ENCODE results near the gene ESRRB.

Gene ESRRB

GRCh38 chr14:76439237-76439775 lies 63.4 kb downstream of the ESRRB start:
- DNase-seq (ENCODE audit: low read depth in 3 of 3, low spot score in 1 of 3), result no peak

- DNase-seq (ENCODE audit: low read depth in 3 of 3, low spot score in 1 of 3), result no peak
Observed at GRCh38 chr14:76446486-76446885, 70.5 kb downstream of the ESRRB start.

- DNase-seq (ENCODE audit: low read depth in 3 of 3, low spot score in 1 of 3), result no peak
Observed at GRCh38 chr14:76446921-76447320, 71.0 kb downstream of the ESRRB start.

- no peak for DNase-seq (ENCODE audit: low read depth in 3 of 3, low spot score in 1 of 3)
Observed at GRCh38 chr14:76450476-76450875, 74.5 kb downstream of the ESRRB start.

- DNase-seq (ENCODE audit: low read depth in 3 of 3, low spot score in 1 of 3), result no peak
Observed at GRCh38 chr14:76456200-76456599, 80.3 kb downstream of the ESRRB start.

- no peak for DNase-seq (ENCODE audit: low read depth in 3 of 3, low spot score in 1 of 3)
Observed at GRCh38 chr14:76456891-76457586, 81.1 kb downstream of the ESRRB start.

GRCh38 chr14:76457841-76458240 lies 81.9 kb downstream of the ESRRB start:
- DNase-seq (ENCODE audit: low read depth in 3 of 3, low spot score in 1 of 3), result no peak

GRCh38 chr14:76461886-76462285 lies 85.9 kb downstream of the ESRRB start:
- DNase-seq (ENCODE audit: low read depth in 3 of 3, low spot score in 1 of 3), result no peak

- no peak for DNase-seq (ENCODE audit: low read depth in 3 of 3, low spot score in 1 of 3)
Observed at GRCh38 chr14:76462330-76462729, 86.4 kb downstream of the ESRRB start.

GRCh38 chr14:76463105-76463504 lies 87.2 kb downstream of the ESRRB start:
- no peak for DNase-seq (ENCODE audit: low read depth in 3 of 3, low spot score in 1 of 3)

GRCh38 chr14:76464856-76465255 lies 88.9 kb downstream of the ESRRB start:
- no peak for DNase-seq (ENCODE audit: low read depth in 3 of 3, low spot score in 1 of 3)

- no peak for DNase-seq (ENCODE audit: low read depth in 3 of 3, low spot score in 1 of 3)
Observed at GRCh38 chr14:76465664-76466063, 89.7 kb downstream of the ESRRB start.

GRCh38 chr14:76467711-76468155 lies 91.8 kb downstream of the ESRRB start:
- no peak for DNase-seq (ENCODE audit: low read depth in 3 of 3, low spot score in 1 of 3)

- no peak for DNase-seq (ENCODE audit: low read depth in 3 of 3, low spot score in 1 of 3)
Observed at GRCh38 chr14:76472199-76472723, 96.3 kb downstream of the ESRRB start.

GRCh38 chr14:76473481-76474263 lies 97.7 kb downstream of the ESRRB start:
- no peak for DNase-seq (ENCODE audit: low read depth in 3 of 3, low spot score in 1 of 3)

GRCh38 chr14:76480426-76480825 lies 104.5 kb downstream of the ESRRB start:
- no peak for DNase-seq (ENCODE audit: low read depth in 3 of 3, low spot score in 1 of 3)

- DNase-seq (ENCODE audit: low read depth in 3 of 3, low spot score in 1 of 3), result no peak
Observed at GRCh38 chr14:76484355-76484754, 108.4 kb downstream of the ESRRB start.

- DNase-seq (ENCODE audit: low read depth in 3 of 3, low spot score in 1 of 3), result no peak
Observed at GRCh38 chr14:76486251-76486743, 110.4 kb downstream of the ESRRB start.

GRCh38 chr14:76488551-76488950 lies 112.6 kb downstream of the ESRRB start:
- DNase-seq (ENCODE audit: low read depth in 3 of 3, low spot score in 1 of 3), result no peak

- DNase-seq (ENCODE audit: low read depth in 3 of 3, low spot score in 1 of 3), result no peak
Observed at GRCh38 chr14:76489667-76490066, 113.7 kb downstream of the ESRRB start.

- DNase-seq (ENCODE audit: low read depth in 3 of 3, low spot score in 1 of 3), result no peak
Observed at GRCh38 chr14:76490111-76490510, 114.2 kb downstream of the ESRRB start.

- DNase-seq (ENCODE audit: low read depth in 3 of 3, low spot score in 1 of 3), result no peak
Observed at GRCh38 chr14:76490735-76491134, 114.8 kb downstream of the ESRRB start.
